ENCODE measurements around the gene GFOD2. TPM values are rescaled to one million over a fixed set of nuclear protein-coding genes. Genes with fewer than 3 reads are reported as not detected.

Gene GFOD2
- total and polyA plus RNA-seq, 4 donors = 7.4 to 27.3 (median 13.6) TPM

DNA sequence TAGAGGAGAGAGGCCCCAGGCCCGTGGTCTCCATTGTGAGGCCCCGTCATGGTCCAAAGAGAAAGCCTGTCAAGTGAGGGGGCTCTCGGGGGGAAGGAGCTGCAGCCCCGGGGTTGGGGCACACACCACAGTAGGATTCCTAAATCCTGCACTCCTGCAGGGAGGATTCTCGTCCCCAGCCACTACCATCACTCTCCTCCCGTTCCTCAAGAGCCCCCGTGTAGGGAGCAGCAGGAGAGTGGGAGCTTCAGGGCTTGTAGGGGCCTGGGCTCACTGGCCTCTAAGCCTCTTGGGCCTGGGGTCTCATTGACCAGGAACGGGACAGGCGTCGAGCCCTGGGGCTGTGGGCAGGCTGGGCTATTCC lies 51.7 kb downstream of the GFOD2 start:
- H3K4me1 ChIP-seq (ENCODE audit: control insufficient read depth in 1 of 2, insufficient read depth in 2 of 2, low read length in 2 of 2) = no peaks in the 10 kb centered on the region
- H3K36me3 ChIP-seq (ENCODE audit: control insufficient read depth in 1 of 2, insufficient read depth in 2 of 2, low read length in 1 of 2) = no peaks in the 10 kb centered on the region
- no peak for DNase-seq
- WGBS, 2 donors = 19 to 31% methylated on average over 10 of the region's 10 CpGs
- intact Hi-C loops (cut with DNase I) = loop anchor here in 1 of 2 donors (1.0 to 5.0 kb wide), 2 partner anchors 105 to 120 kb away; partner anchors contain the start of gene CTCF
- no peaks in the 10 kb centered on the region for H3K27me3 ChIP-seq (ENCODE audit: control insufficient read depth in 1 of 2, insufficient read depth in 2 of 2, low read length in 1 of 2)
- peak; percentile 6 for ATAC-seq (ENCODE audit: low FRiP score)
- H3K9me3 ChIP-seq (ENCODE audit: control insufficient read depth, low read length) = no peaks in the 10 kb centered on the region
- no peak overlapping the region for H3K4me3 ChIP-seq (ENCODE audit: low read length in 2 of 2)
- H3K27ac ChIP-seq (ENCODE audit: low read depth in 1 of 2, low read length in 2 of 2) = peak overlapping the region in 1 of 2 donors; percentile 4

DNA sequence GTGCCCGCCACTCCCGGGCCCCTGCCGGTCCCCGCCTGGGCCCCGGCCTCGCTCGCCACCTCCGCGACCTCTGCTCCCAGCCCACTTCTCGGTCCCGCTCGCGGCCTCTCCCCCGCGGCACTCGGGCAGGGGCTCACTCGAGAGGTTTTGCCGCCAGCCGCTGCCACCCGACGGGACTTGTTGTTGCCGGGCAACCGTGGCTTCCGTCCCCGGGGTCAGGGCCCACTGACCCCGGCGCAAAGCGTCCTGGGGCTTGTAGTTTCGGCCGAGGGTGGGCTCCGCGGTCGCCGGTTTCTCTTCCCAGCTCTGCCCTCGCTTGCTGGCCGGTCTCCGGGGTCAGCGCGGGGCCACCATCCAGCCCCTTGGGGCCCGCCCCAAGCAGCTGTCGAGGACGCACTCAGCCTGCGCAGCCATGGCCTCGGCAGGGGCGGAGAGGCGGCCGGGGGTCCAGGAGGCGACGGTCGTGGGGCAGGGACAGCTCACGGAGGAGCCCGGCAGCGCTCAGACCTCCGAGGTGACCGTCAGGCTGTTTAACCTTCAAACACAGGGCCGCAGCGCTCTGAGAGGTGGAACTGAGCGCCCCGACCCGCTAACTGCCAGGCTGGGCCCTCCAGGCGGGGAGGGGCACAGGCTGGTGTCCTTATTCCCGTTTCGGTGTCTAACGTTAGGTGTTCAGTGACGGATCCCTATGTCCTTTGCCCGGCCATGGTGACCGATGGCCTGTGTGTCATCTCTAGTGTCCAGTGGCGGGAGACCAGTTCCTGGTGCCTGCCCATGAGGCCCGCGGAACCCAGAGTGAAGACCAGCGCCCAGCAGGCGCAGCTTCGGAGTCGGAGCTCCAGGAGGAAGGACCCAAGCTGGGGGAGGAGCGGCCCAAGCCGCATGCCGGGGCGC lies 52.3 kb downstream of the GFOD2 start, which contains the start of the genes C16orf86 and ENKD1:
C16orf86 (plus strand) TSS at position 256 of the 894 bp plus-strand sequence; CDS start at position 413, 157 bp downstream.
ENKD1 (minus strand) TSS at position 192 of the 894 bp plus-strand sequence. CDS start 308 bp downstream, outside the sequence.
- peak within 1 kb of the TSS; percentile 36 to 40 for H3K4me3 ChIP-seq (ENCODE audit: low read length in 2 of 2)
- 8 to 9% methylated on average over 70 to 78 of the region's 78 CpGs for WGBS, 2 donors
- peak; percentile 83 for ATAC-seq (ENCODE audit: low FRiP score)
- no peaks in the 10 kb centered on the region for H3K4me1 ChIP-seq (ENCODE audit: control insufficient read depth in 1 of 2, insufficient read depth in 2 of 2, low read length in 2 of 2)
- peak within 1 kb of the TSS in 1 of 2 donors; percentile 35 for H3K27ac ChIP-seq (ENCODE audit: low read depth in 1 of 2, low read length in 2 of 2)
- H3K9me3 ChIP-seq (ENCODE audit: control insufficient read depth, low read length) = no peaks in the 10 kb centered on the region
- H3K36me3 ChIP-seq (ENCODE audit: control insufficient read depth in 1 of 2, insufficient read depth in 2 of 2, low read length in 1 of 2) = no peaks in the 10 kb centered on the region
- H3K27me3 ChIP-seq (ENCODE audit: control insufficient read depth in 1 of 2, insufficient read depth in 2 of 2, low read length in 1 of 2) = no peaks in the 10 kb centered on the region
- intact Hi-C loops (cut with DNase I) = loop anchor here in 1 of 2 donors (1.0 to 5.0 kb wide), 2 partner anchors 105 to 120 kb away; partner anchors contain the start of gene CTCF
- DNase-seq = peak; percentile 92 to 95

DNA sequence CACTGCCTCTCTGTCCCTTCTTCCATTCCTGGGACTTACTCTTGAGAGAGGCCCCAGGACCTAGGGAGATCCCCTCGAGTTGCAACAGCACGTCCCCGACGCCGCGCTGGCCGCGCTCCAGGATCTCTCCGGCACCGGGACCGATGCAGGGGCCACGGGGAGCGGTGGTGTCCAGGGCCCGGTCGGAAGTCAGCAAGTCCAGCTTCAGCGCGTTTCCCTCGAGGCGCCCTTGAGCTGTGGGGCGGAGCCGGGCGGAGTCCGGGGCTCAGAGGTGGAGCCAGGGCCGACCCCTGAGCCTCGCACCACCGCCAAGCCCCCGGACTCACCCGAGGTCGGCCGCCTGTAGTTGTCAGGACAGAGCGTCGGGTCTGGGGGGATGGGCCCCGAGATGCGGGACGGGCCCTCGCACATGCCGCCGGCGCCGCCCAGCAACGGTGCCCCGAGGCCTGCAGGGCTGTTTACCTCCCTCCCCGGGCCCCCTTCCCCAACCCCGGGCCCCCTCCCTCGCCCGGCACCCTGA lies 53.0 kb downstream of the GFOD2 start:
- intact Hi-C loops (cut with DNase I) = loop anchor here in 1 of 2 donors (5.0 kb wide), 1 partner anchor 119 kb away; no protein-coding TSS in a partner anchor
- Histone ChIP-seq H3K36me3 (ENCODE audit: control insufficient read depth in 1 of 2, insufficient read depth in 2 of 2, low read length in 1 of 2) (no peaks in the 10 kb centered on the region), H3K27me3 (ENCODE audit: control insufficient read depth in 1 of 2, insufficient read depth in 2 of 2, low read length in 1 of 2) (no peaks in the 10 kb centered on the region), H3K27ac (ENCODE audit: low read depth in 1 of 2, low read length in 2 of 2) (no peak overlapping the region), H3K4me3 (ENCODE audit: low read length in 2 of 2) (peak overlapping the region; percentile 36 to 40), H3K9me3 (ENCODE audit: control insufficient read depth, low read length) (no peaks in the 10 kb centered on the region), H3K4me1 (ENCODE audit: control insufficient read depth in 1 of 2, insufficient read depth in 2 of 2, low read length in 2 of 2) (no peaks in the 10 kb centered on the region)
- DNase-seq (peak in 1 of 2 donors; percentile 86), ATAC-seq (ENCODE audit: low FRiP score) (peak; percentile 0)
- WGBS, 2 donors = 1 to 2% methylated on average over 26 to 46 of the region's 46 CpGs

DNA sequence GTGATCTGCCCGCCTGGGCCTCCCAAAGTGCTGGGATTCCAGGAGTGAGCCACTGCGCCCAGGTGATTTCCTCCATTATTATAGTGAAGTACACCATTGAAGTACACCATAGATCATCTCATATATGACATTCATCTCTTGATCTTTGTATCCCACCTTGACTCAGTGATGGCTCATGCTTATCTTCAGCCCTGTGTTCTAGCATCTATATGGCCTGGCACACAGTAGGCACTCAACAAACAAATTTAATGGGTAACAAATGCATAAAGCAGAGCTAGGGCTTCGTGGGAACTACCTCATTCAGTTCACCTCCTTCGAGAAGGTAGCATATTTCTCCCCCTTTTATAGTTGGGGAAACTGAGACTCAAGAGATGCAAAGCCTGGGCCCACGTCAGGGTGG lies 53.5 kb downstream of the GFOD2 start:
- ATAC-seq (ENCODE audit: low FRiP score) (no peak), DNase-seq (no peak)
- Histone ChIP-seq H3K4me1 (ENCODE audit: control insufficient read depth in 1 of 2, insufficient read depth in 2 of 2, low read length in 2 of 2) (no peaks in the 10 kb centered on the region), H3K27ac (ENCODE audit: low read depth in 1 of 2, low read length in 2 of 2) (no peak overlapping the region), H3K36me3 (ENCODE audit: control insufficient read depth in 1 of 2, insufficient read depth in 2 of 2, low read length in 1 of 2) (no peaks in the 10 kb centered on the region), H3K4me3 (ENCODE audit: low read length in 2 of 2) (peak overlapping the region in 1 of 2 donors; percentile 36), H3K9me3 (ENCODE audit: control insufficient read depth, low read length) (no peaks in the 10 kb centered on the region), H3K27me3 (ENCODE audit: control insufficient read depth in 1 of 2, insufficient read depth in 2 of 2, low read length in 1 of 2) (no peaks in the 10 kb centered on the region)
- WGBS, 2 donors = 78 to 81% methylated on average over 5 of the region's 5 CpGs
- intact Hi-C loops (cut with DNase I) = loop anchor here in 1 of 2 donors (5.0 kb wide), 1 partner anchor 118 kb away; no protein-coding TSS in a partner anchor

DNA sequence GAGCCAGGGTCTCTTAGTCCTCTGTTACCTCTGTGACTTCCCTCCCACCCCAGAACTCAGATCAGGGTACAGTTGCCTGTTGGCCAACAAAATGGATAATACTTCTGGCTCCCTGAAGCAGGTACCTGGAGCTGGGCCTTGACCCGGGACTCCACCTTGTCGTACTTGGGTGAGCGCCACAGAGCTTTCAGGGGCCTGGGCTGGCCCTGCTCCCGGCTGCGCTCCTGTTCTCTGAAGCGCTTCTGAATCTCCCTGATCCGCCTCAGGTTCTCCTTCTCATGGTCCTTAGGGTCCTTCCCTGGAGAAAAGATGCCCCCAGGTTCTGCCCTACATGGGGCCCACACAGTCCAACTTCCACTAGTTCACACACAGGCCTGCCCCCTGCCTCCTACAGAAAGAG lies 54.2 kb downstream of the GFOD2 start:
- 93 to 95% methylated on average over 7 of the region's 7 CpGs for WGBS, 2 donors
- intact Hi-C loops (cut with DNase I) = loop anchor here (5.0 kb wide), 2 partner anchors 103 to 118 kb away; partner anchors contain the start of gene CTCF (in 1 of the 2)
- no peak for DNase-seq
- no peaks in the 10 kb centered on the region for H3K36me3 ChIP-seq (ENCODE audit: control insufficient read depth in 1 of 2, insufficient read depth in 2 of 2, low read length in 1 of 2)
- H3K4me3 ChIP-seq (ENCODE audit: low read length in 2 of 2) = no peak overlapping the region
- H3K9me3 ChIP-seq (ENCODE audit: control insufficient read depth, low read length) = no peaks in the 10 kb centered on the region
- no peaks in the 10 kb centered on the region for H3K4me1 ChIP-seq (ENCODE audit: control insufficient read depth in 1 of 2, insufficient read depth in 2 of 2, low read length in 2 of 2)
- H3K27ac ChIP-seq (ENCODE audit: low read depth in 1 of 2, low read length in 2 of 2) = no peak overlapping the region
- ATAC-seq (ENCODE audit: low FRiP score) = no peak
- H3K27me3 ChIP-seq (ENCODE audit: control insufficient read depth in 1 of 2, insufficient read depth in 2 of 2, low read length in 1 of 2) = no peaks in the 10 kb centered on the region

DNA sequence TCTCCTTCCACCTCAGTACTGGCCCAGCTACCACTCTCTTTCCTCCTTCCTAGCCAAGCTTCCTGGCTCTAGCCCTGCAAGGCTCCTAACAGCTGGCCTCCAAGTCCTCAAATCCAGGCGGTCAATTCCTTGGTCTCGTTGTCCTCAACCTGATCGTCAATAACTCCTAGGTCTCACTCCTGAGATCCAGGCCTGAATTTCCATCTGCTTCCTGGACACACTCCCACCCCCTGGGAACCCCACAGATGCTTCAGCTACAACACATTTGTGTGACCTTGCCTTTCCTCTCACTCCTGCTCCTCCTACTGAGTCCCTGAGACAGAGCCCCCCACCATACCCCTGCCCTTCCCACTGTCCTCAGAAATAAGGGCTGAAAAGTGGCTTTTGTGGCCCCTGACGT lies 54.9 kb downstream of the GFOD2 start:
- H3K9me3 ChIP-seq (ENCODE audit: control insufficient read depth, low read length) = no peaks in the 10 kb centered on the region
- H3K4me3 ChIP-seq (ENCODE audit: low read length in 2 of 2) = no peak overlapping the region
- H3K27ac ChIP-seq (ENCODE audit: low read depth in 1 of 2, low read length in 2 of 2) = no peak overlapping the region
- H3K36me3 ChIP-seq (ENCODE audit: control insufficient read depth in 1 of 2, insufficient read depth in 2 of 2, low read length in 1 of 2) = no peaks in the 10 kb centered on the region
- no peaks in the 10 kb centered on the region for H3K4me1 ChIP-seq (ENCODE audit: control insufficient read depth in 1 of 2, insufficient read depth in 2 of 2, low read length in 2 of 2)
- 89% methylated on average over 4 of the region's 4 CpGs for WGBS, 2 donors
- intact Hi-C loops (cut with DNase I) = loop anchor here in 1 of 2 donors (5.0 kb wide), 1 partner anchor 102 kb away; the partner anchor contains the start of gene CTCF
- DNase-seq (no peak), ATAC-seq (ENCODE audit: low FRiP score) (no peak)
- H3K27me3 ChIP-seq (ENCODE audit: control insufficient read depth in 1 of 2, insufficient read depth in 2 of 2, low read length in 1 of 2) = no peaks in the 10 kb centered on the region

DNA sequence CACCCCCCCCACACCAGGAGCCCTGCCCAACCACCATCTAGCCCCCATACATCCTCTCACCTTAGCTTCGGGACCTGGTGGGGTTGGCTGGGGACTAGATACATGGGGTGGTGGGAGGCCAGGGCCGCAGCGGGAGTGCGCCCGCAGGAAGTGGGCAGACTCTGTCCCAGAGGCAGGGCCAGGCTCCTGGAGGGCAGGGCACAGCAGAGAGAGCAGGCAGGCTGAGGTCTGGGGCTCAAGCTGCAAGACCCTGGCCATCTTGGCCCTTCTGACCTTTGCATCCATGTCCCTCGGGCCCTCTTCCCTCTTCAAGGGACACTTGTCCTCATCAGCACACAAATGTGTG lies 55.3 kb downstream of the GFOD2 start:
- WGBS, 2 donors = 88 to 92% methylated on average over 6 of the region's 6 CpGs
- H3K4me3 ChIP-seq (ENCODE audit: low read length in 2 of 2) = no peak overlapping the region
- intact Hi-C loops (cut with DNase I) = loop anchor here in 1 of 2 donors (5.0 kb wide), 1 partner anchor 102 kb away; the partner anchor contains the start of gene CTCF
- ATAC-seq (ENCODE audit: low FRiP score) = no peak
- H3K36me3 ChIP-seq (ENCODE audit: control insufficient read depth in 1 of 2, insufficient read depth in 2 of 2, low read length in 1 of 2) = no peaks in the 10 kb centered on the region
- H3K9me3 ChIP-seq (ENCODE audit: control insufficient read depth, low read length) = no peaks in the 10 kb centered on the region
- no peak for DNase-seq
- H3K27ac ChIP-seq (ENCODE audit: low read depth in 1 of 2, low read length in 2 of 2) = no peak overlapping the region
- no peaks in the 10 kb centered on the region for H3K27me3 ChIP-seq (ENCODE audit: control insufficient read depth in 1 of 2, insufficient read depth in 2 of 2, low read length in 1 of 2)
- H3K4me1 ChIP-seq (ENCODE audit: control insufficient read depth in 1 of 2, insufficient read depth in 2 of 2, low read length in 2 of 2) = no peaks in the 10 kb centered on the region

DNA sequence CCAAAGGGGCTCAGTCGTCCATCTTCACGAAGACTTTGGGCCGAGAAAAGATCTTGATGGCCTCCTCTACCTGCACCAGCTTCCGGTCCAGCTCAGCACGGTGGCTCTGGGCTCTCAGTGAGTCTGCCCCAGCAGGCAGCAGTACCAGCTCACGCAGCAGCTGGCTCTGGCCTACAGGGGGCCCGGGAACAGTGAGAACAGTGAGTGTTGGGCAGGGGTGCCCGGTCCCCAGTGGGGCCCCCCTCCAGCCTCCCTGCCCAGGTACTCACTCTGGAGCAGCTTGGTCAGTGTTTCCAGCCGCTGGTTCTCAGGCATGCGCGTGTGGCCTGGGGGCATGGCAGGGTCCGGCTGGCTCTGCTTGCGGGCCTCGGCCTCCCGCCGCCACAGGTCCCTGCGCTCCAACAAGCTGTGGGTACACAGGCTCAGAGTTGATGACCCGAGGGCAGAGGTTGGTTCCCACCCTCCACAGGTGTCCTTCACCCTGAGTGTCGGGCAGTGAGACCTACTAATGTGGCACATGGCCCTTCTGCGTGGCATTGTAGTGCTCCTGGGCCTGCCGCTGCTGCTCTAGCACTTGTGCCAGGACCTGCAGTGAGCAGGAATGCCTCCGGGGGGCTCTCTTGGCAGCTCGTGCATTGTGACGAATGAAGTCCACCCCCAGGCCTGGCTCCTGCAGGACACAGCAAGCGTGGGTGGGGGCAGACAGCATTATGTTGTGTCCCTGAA lies 55.8 kb downstream of the GFOD2 start:
- Histone ChIP-seq H3K4me1 (ENCODE audit: control insufficient read depth in 1 of 2, insufficient read depth in 2 of 2, low read length in 2 of 2) (no peaks in the 10 kb centered on the region), H3K36me3 (ENCODE audit: control insufficient read depth in 1 of 2, insufficient read depth in 2 of 2, low read length in 1 of 2) (no peaks in the 10 kb centered on the region), H3K27ac (ENCODE audit: low read depth in 1 of 2, low read length in 2 of 2) (no peak overlapping the region), H3K9me3 (ENCODE audit: control insufficient read depth, low read length) (no peaks in the 10 kb centered on the region), H3K4me3 (ENCODE audit: low read length in 2 of 2) (no peak overlapping the region), H3K27me3 (ENCODE audit: control insufficient read depth in 1 of 2, insufficient read depth in 2 of 2, low read length in 1 of 2) (no peaks in the 10 kb centered on the region)
- WGBS, 2 donors = 83 to 84% methylated on average over 25 of the region's 25 CpGs
- intact Hi-C loops (cut with DNase I) = loop anchor here in 1 of 2 donors (5.0 kb wide), 1 partner anchor 101 kb away; the partner anchor contains the start of gene CTCF
- ATAC-seq (ENCODE audit: low FRiP score) (no peak), DNase-seq (peak in 1 of 2 donors; percentile 75)
